Fibroblast of skin of left biceps (primary cell): ENCODE data around the gene HABP2.

Experiments
- DNase-seq, 2 experiments: peaks; one replicate each; pipeline ENCODE4 v3.0.0-alpha.2; 2013; ENCODE audit warnings: low read depth in 2 of 2

HABP2 gene

DNA sequence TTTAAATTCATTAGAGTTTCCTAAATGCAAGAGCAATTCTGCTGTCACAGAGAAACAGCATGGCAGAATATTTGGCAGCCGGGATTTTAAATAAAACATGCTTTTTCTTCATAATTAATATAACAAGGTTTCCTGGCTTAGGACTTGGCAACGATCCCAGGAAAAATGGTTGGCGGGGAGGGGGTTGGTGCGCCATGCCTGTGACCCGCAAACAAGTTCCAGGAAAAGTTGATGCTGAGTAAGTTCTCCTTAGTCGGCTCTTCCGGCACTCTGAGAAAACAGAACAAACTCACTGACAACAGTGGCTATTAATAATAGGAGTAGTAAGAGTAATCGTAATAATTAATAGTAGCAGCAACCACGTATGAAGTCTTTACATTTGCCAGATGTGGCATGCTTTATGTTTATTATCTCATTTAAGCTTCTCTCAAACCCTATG is 4.6 kb downstream of the HABP2 start:
- DNase-seq = no peak

DNA sequence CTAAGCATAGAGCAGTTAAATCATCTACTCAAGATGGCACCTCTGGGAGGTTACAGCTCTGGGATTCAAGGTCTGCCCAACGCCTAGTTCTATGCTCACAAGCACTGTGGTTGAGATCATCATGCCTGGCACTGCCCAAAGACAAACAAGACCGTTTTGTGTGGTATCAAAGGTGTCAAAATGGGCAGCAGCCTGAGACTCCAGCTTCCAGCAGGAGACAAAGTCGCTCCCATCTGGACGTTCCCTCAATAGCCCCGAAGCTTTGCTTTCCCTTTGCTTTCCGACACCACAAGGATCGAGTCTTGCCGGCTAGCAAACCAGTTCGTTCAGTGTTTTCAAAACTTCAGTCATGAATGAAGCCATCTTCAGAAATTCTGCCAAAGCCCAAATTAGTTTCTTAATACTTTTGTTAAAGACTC is 5.1 kb downstream of the HABP2 start:
- DNase-seq = no peak

DNA sequence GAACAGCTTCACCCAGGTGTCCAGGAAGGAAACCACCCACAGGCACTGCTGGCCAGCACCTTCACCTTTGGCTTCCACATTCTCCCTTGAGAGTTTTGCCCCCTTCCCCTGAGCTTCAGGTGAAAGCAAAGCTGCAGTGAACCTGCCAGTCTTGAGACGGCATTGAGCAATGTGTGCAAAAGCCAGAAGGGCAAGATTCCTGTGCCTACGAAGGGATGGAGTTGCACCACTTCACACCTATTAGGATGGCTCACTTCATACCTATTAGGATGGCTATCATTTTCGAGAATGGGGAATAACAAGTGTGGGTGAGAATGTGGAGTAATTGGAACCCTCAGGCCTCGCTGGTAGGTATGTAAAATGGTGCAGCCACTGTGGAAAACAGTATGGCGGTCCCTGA is 7.2 kb downstream of the HABP2 start:
- no peak for DNase-seq

DNA sequence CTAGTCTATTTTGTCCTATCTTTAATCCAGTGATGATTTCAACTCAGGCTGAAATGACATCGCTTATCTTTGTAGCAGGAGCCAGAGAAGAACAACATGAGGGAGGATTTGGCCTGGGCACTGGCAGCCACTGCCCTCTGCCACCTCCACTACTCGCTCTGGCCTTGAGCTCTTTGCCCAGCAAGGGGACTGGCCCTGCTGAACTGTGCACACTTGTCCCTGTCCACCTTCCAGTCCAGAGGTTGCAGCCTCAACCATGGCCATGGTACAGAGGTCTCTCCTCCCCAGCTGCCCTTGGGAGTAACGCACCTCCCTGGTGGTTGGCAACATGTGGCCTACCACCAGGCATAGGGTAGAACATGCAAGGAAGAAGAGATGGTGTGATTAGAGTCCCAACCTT is 8.4 kb downstream of the HABP2 start:
- no peak for DNase-seq

DNA sequence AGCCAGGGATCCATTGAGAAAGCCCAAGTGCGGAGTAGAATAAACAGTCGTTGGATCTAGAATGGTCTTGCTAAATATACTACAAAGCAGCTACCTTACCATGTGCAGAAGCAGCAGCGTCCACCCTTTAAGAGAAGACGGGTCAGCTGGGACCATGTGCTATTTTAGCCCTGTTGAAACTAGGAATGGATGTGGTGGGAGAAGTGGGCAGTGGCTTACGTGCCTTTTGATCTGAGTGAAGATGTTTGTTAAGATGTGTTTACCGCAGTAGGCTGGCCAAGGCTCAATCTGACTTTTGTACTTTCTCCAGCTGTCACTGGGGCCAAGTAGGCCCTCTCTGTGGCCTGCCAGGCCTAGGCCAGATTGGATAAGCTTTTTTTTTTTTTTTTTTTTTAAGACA is 9.2 kb downstream of the HABP2 start:
- DNase-seq = no peak

DNA sequence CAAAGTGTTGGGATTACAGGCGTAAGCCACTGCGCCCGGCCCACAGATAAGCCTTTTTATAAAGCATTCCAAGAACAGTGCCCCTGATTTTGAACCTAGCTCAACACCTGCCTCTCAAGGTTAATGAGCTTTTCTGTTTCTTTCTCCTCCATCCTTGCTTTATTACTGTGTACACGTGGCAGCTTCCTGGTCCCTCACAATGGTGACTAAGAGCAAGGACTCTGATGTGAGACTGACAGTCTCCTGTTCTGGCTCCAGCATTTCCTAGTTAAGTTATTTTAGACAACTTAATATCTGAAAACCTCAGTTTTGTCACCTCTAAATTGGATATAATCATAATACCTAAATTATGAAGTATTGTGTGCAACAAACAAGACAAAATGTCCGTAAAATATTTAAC is 9.9 kb downstream of the HABP2 start:
- no peak for DNase-seq

DNA sequence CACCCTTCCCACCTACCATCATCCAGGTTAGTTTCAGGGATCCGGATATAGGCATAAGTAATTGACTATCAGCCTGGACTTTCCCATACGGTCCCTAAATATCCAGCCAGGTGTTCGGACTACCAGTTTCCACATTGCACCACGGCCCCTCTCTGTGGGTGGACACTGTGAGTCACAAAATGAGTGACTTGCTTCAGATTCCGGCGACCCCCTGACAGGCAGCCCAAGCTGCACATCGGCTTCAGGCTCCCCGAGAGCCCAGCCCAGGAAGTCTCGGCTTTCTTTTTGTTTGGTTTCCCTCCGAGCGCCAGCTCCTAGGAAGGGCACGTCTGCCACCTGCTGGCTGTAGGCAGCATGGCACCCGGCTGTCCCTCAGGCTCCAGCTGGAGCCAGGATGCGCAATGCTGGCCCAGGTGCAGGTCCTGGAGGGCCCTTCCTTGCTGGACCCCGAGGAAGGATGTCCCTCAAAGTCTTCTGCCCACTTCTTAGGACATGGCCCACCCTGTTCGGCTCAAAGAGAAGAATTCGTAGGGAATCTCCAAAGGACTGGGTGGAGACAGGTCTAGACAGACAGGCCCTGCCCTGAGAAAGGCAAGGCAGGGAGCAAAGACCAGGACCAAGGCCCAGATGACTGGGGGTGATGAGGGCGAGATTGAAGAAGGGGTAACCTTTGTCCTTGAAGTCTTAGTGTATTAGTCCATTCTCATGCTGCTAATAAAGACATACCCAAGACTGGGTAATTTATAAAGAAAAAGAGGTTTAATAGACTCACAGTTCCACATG is 10.6 kb downstream of the HABP2 start:
- peak; percentile 20 to 26 for DNase-seq

DNA sequence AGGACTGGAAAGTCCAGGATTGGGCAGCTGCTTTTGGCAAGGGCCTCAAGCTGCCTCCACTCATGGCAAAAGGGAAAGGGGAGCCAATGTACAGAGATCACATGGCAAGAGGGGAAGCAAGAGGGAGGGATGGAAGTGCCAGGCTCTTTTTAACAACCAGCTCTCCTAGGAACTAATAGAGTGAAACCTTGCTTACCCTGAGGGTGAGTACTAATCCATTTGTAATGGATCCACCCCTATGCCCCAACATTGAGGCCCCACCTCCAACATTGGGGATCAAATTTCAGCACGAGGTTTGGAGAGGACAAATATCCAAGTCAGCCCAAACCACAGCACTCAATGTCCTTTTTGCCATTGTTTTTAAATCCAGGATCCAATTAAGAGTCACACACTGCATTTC is 12.5 kb downstream of the HABP2 start:
- DNase-seq = no peak

DNA sequence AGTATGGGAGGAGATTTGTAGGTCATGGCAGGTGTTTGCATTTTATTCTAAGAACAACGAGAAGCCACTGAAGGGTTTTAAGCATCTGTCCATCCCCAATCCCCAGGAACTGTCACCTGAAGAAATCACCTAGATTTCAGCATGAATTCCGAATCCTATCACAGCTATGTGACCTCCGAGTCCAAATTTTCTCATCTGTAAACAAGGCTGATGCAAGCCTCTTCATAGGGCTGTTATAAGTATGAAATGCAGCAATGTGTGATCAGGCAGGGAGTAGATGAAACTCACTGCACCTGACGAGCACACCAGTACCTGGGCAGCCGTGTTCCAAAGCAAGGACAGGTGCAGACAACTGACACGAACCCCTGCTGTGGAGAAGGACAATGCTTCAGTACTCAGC is 14.0 kb downstream of the HABP2 start:
- no peak for DNase-seq

DNA sequence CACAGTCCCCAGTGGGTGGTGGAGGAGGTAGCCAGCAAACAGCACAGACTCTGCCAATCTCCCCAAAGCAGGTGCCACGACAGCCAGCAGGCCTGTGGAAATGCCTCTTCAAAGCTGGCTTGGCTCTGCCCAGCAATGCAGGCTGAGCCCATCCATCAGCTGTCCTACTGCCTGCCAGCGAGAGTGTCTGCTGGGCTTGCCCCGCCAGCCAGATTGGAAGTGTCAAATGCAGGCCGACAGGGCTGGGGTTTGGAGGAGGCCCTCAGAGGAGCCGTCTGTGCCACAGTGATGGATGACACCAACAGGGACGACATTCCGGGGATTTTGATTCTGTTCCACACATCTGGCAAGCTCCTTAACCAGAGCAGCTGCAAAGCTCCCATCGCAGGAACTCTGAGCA is 16.7 kb downstream of the HABP2 start:
- no peak for DNase-seq

DNA sequence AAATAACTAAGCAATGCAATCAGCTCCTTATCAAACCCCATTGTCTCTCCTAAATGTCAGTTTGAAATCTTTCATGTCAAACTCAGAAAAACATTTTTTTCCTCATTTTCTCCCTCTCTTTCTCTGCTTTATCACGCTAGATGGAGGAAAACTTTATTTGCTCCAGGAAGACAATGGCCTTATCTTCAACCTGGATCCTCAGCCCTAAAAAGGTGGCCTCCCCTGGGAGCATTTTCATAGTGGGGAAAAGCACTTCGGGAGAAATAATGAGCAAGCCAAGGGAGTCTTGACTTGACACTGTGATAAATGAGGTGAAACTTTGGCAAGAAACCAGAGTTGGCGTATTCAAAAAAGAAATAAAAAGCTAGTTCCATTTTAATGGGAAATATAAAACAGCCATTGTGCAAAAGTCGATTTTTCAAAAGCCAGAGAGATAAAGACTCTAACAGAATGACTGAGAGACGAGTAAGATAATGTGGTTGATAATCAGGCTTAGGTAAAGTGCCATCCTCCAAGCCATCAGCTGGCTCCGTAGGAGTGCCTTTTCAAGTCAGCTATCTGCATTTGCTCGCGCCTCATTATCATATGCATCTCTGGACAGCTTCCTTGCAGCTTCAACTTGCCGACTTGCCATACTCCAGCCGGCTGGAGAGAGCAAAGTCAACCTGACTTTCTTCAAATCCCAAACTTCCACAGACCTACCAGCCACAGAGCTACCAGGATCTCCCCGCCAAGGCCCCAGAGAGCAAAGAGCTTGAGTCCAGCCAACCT is 19.9 kb downstream of the HABP2 start:
- DNase-seq = no peak

DNA sequence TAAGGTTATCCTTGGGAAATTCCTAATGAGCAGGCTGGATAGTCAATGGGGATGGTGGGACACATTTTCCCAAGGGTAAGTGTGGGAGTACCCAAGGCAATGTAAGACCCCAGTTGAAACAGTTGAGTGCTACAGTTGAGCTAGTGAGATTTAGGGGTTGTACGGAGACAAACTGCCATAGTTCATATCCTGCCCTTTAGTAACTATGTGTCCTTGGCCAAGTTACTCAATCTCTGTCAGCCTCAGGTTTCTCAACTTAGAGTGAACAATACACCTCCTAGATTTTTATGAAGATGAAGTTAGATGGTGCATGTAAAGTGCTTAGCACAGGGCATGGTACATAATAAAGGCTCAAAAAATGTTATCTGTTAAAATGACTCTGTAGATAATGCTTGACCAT is 20.5 kb downstream of the HABP2 start:
- DNase-seq = no peak

DNA sequence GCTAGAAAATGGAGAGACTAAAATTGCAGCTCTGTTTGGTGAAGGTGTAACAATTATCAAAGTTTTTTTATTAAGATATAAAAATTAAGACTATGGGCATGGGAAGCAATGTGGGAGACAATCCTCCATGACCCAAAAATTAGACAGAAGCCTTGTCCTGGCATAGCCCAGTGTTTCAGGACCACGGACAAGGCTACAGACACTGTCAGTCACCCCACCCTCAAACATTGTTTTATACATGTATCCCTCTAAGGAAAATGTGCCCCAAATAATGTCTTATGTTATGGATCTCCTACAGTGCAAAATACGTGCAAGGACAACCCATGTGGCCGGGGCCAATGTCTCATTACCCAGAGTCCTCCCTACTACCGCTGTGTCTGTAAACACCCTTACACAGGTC is 24.0 kb downstream of the HABP2 start:
- DNase-seq = no peak

DNA sequence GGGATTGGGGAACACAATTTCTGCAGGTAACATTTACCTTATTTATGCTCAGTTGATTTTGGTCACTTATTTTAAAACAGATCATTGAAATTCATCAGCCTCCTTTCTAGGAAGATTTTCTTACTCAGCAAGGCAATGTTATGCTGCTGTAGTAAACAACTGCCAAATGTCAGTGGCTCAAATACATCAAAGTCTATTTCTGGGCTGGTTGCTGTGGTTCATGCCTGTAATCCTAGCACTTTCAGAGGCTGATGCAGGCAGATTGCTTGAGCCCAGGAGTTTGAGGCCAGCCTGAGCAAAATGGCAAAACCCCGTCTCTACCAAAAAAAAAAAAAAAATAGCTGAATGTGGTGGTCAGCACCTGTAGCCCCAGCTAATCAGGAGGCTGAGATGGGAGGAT is 25.9 kb downstream of the HABP2 start:
- DNase-seq = no peak

DNA sequence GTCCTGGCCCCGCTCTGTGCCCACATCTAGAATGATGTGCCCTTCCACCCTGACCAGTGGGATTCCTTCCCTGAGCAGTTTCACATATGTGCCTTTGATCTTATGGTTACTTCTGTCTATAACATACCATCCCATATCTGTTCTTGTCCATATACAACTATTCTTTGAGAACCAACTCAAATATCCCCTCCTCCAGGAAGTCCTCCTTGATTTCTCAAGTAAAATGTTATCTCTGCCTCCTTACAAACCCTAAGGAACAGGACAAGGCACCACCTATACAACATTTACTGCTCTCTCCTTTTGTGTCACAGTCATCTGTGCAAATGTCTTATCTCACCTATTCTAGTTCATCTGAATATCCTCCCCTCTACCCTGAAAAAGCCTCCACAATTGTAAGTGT is 28.2 kb downstream of the HABP2 start:
- DNase-seq = no peak

DNA sequence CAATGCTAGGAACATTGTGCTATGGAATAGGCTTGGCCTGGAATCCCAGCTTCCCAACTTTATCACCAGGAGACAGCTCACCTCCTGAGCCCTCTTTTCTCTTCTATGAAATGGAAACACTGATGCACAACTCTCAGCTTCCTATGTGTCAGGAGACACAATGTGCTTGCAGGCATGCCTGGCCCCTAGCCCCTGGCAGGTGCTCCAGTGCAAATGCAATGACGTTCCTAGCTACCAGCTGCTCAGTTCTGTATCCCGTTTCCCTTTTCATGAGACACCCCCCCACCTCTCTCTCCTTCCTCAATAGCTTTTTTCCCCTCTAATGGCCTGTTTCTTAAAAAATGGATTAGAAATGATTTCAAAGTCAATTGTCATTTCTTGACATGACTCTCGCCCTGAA is 30.7 kb downstream of the HABP2 start:
- DNase-seq = no peak

DNA sequence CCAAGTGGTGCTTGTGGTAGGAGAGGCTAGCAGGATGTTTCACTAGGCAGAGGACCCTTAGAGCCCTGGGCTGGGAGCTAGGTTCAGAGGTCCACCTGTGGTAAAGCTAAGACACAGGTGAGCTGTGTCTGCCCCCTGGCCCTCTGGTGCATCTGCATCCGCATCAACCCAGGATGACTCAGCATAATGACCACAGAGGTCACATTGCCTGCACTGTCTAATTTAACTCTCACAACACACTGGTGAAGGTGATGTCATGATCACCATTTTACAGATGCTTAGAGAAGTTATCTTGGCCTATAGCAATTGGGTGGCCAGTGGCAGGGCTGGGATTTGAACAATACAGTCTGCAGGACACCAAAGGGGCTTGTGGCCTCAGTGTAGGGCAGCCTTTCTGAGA is 33.1 kb downstream of the HABP2 start:
- no peak for DNase-seq

DNA sequence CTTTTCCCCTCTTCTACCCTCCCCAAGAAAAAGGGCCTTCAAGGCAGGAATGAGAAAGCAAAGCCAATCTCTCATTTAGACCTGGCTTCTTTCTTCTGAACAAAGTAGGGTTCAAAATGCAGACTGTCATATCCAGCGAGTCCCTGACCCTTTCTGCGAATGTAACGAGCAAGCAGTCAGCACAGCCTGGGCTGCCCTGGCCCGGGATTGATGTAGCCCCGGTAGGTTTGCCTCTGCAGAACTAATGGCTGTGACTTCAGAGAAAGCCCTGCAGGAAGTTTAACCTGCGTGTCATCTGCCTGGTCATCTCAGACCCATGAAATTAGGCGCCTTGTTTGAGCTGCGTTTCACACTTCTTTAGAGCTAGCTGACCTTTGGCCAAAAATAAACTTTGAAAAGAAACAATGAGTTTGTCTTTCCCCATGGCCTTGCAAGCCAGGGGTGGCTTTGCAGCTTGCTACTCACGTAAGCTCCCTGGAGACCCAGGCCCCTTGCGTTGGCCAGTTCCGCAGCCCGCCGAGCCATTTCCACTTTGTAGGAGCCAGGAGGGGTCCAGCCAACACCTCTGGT is 36.4 kb downstream of the HABP2 start:
- no peak for DNase-seq

DNA sequence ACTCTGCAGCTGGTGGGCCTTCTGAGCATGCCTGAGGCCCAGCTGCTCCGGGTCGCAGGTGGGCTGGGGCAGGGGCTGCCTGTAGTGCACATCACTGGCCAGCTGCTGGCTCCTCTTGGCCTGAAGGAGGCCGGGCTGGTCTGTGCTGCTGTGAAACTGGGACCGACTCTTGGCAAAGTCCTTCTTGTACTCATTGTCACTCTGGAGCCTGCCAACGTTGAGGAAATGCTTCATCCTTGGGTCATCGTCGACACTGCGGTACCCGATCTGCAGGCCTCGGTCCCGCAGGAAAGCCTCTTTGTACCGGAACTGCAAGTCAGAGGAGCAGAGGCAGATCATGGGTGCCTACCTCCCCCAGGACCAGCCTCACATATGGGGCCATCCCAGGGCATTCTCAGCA is 37.7 kb downstream of the HABP2 start:
- DNase-seq = no peak

DNA sequence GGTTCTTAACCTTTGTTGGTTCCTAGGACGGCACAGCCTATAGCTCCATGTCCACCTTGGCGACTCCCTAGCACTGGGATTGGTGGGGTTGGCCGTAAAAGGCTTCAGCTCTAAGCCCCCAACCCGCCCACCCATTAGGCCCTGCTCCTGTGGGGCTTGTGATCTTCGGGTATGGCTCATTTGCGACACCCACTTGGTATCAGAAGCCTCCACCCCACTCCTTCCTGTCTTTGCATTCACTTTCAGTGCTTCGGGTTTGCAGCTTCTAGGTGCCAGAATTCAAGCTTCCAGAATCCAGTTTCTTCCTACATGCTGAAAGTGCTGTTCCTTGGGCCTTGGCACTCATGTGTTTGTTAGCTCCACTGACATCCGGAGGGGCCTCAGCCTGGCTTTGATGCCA is 39.5 kb downstream of the HABP2 start:
- no peak for DNase-seq

DNA sequence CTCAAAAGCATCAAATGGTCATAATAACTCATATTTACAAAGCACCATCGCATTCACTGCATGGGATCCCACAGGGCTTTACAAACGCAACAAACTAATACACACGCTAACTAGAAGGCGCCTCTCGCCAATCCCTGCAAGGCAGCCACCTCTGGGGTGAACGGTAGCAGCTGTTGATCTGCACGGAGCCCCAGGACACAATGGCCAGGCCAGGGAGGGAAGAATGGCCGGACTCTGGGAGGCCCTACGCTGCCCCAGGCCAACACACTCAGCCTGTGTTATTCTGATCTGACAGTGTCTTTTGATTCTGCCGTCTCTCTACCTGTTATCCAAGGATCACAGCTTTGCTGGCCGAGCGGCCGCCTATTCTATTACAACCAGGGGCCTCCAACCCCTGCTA is 41.8 kb downstream of the HABP2 start:
- DNase-seq = no peak

DNA sequence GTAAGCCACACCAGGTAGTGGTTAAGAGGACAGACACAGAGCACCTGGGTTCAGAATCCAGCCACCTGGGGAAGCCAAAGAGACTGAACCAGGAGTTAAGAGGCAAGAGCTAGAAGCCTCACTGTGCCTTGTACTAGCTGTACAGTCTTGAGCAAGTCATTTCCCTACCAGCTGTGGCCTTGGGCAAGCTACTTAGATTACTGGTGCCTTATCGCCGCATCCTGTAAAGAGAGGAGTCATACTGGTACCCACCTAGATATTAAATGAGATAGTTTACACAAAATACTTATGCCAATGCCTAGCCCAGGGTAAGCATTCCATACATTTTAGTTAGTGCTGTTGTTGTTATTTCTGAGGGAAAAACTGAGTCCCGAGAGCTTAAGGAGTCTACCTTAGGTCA is 47.7 kb downstream of the HABP2 start:
- no peak for DNase-seq
